HG03095 (cell line): ENCODE data around the gene SCYGR5.
A peak's percentile ranks its signal among the peaks of the same experiment; 100 is the strongest.
"Not testable (repeated sequence)": the region's sequence is repeated elsewhere in the genome, so short reads cannot be mapped to it uniquely, and the experiment has no call there.

Experiments
- ATAC-seq: cut with Tn5 transposase; IDR thresholded peaks from one replicate; pipeline ENCODE4 v1.9.1; 2021; ENCODE audit warnings: moderate library complexity; ENCODE audit not compliant: unreplicated experiment

Gene SCYGR5

GRCh38 chr2:227666631-227667170, at the start of gene SCYGR5:
SCYGR5 (plus strand) TSS chr2:227666804; CDS start chr2:227666804, 0 bp downstream.
- ATAC-seq = not testable (repeated sequence)

GRCh38 chr2:227617316-227618230, 49.0 kb upstream of the SCYGR5 start, which contains the start of gene SCYGR4:
SCYGR4 (plus strand) TSS chr2:227617498; CDS start chr2:227617498, 0 bp downstream.
- no peak for ATAC-seq

GRCh38 chr2:227623226-227623625, 43.4 kb upstream of the SCYGR5 start:
- ATAC-seq = no peak

GRCh38 chr2:227625420-227625819, 41.2 kb upstream of the SCYGR5 start:
- no peak for ATAC-seq

- ATAC-seq = no peak
These were observed 39.9 kb upstream of the SCYGR5 start for GRCh38 chr2:227626580-227627151.

GRCh38 chr2:227627769-227628168, 38.8 kb upstream of the SCYGR5 start:
- peak; percentile 93 for ATAC-seq

- ATAC-seq = no peak
These were observed 37.2 kb upstream of the SCYGR5 start for GRCh38 chr2:227629435-227629834.

- no peak for ATAC-seq
These were observed 36.3 kb upstream of the SCYGR5 start for GRCh38 chr2:227630322-227630721.

- ATAC-seq = no peak
These were observed 33.8 kb upstream of the SCYGR5 start for GRCh38 chr2:227632827-227633226.

- ATAC-seq = no peak
These were observed 32.4 kb upstream of the SCYGR5 start for GRCh38 chr2:227634201-227634600.

GRCh38 chr2:227642656-227643055, 23.9 kb upstream of the SCYGR5 start:
- no peak for ATAC-seq

GRCh38 chr2:227643990-227644551, 22.5 kb upstream of the SCYGR5 start:
- no peak for ATAC-seq

GRCh38 chr2:227653419-227653818, 13.2 kb upstream of the SCYGR5 start:
- ATAC-seq = no peak

GRCh38 chr2:227654426-227654825, 12.2 kb upstream of the SCYGR5 start:
- no peak for ATAC-seq

GRCh38 chr2:227655454-227655853, 11.2 kb upstream of the SCYGR5 start:
- ATAC-seq = no peak

- ATAC-seq = no peak
These were observed 9.3 kb upstream of the SCYGR5 start for GRCh38 chr2:227657199-227657845.

- no peak for ATAC-seq
These were observed 5.5 kb upstream of the SCYGR5 start for GRCh38 chr2:227661025-227661649.

GRCh38 chr2:227661827-227662226, 4.8 kb upstream of the SCYGR5 start:
- ATAC-seq = no peak

GRCh38 chr2:227665189-227665940, 1.2 kb upstream of the SCYGR5 start:
- no peak for ATAC-seq
